HTERT RPE-1 (cell line): ENCODE data around the gene GPC5.

Experiments used
- in situ Hi-C: fragments of 300-500 bp; cut with MboI; formaldehyde crosslinking; loops from 4 replicates; pipeline ENCODE4 v1.14.3; 2020; ENCODE audit warnings: low sequenced_read_pairs

Gene GPC5

GRCh38 chr13:91533354-91533753 is 134.9 kb downstream of the GPC5 start:
- in situ Hi-C loops, result no loop called here

GRCh38 chr13:91534996-91535395 is 136.6 kb downstream of the GPC5 start:
- in situ Hi-C loops, result no loop called here

- in situ Hi-C loops, result no loop called here
Observed at GRCh38 chr13:91537376-91537775, 139.0 kb downstream of the GPC5 start.

GRCh38 chr13:91539286-91540157 is 141.1 kb downstream of the GPC5 start:
- in situ Hi-C loops, result no loop called here

GRCh38 chr13:91540158-91540736 is 141.8 kb downstream of the GPC5 start:
- in situ Hi-C loops, result no loop called here

- in situ Hi-C loops, result no loop called here
Observed at GRCh38 chr13:91544723-91545122, 146.3 kb downstream of the GPC5 start.

GRCh38 chr13:91546900-91547299 is 148.5 kb downstream of the GPC5 start:
- in situ Hi-C loops, result no loop called here

GRCh38 chr13:91553584-91553983 is 155.2 kb downstream of the GPC5 start:
- in situ Hi-C loops, result no loop called here

- in situ Hi-C loops, result no loop called here
Observed at GRCh38 chr13:91554101-91554500, 155.7 kb downstream of the GPC5 start.

- in situ Hi-C loops, result no loop called here
Observed at GRCh38 chr13:91557328-91558090, 159.1 kb downstream of the GPC5 start.

- in situ Hi-C loops, result no loop called here
Observed at GRCh38 chr13:91563799-91564198, 165.4 kb downstream of the GPC5 start.

GRCh38 chr13:91564396-91564795 is 166.0 kb downstream of the GPC5 start:
- in situ Hi-C loops, result no loop called here

GRCh38 chr13:91565296-91565695 is 166.9 kb downstream of the GPC5 start:
- in situ Hi-C loops, result no loop called here

GRCh38 chr13:91567485-91568207 is 169.2 kb downstream of the GPC5 start:
- in situ Hi-C loops, result no loop called here

- in situ Hi-C loops, result no loop called here
Observed at GRCh38 chr13:91571681-91572080, 173.3 kb downstream of the GPC5 start.

- in situ Hi-C loops, result no loop called here
Observed at GRCh38 chr13:91572439-91572838, 174.0 kb downstream of the GPC5 start.

- in situ Hi-C loops, result no loop called here
Observed at GRCh38 chr13:91572944-91573598, 174.7 kb downstream of the GPC5 start.

- in situ Hi-C loops, result no loop called here
Observed at GRCh38 chr13:91574766-91575165, 176.3 kb downstream of the GPC5 start.

GRCh38 chr13:91576590-91576989 is 178.2 kb downstream of the GPC5 start:
- in situ Hi-C loops, result no loop called here

- in situ Hi-C loops, result no loop called here
Observed at GRCh38 chr13:91579320-91579719, 180.9 kb downstream of the GPC5 start.

- in situ Hi-C loops, result no loop called here
Observed at GRCh38 chr13:91580749-91581148, 182.3 kb downstream of the GPC5 start.
